ENCODE measurements around the gene CACNA1I. TPM values are rescaled to one million over a fixed set of nuclear protein-coding genes. Genes with fewer than 3 reads are reported as not detected.

The CACNA1I gene
- total and polyA plus RNA-seq, 10 donors: 0.24 to 4.1 (median 1.1) TPM

- WGBS, 5 donors: 90 to 96% (median 91%) methylated on average over 5 to 8 of the region's 8 CpGs
- Histone ChIP-seq H3K9me3 (no peaks in the 10 kb centered on the region), H3K4me3 (no peak overlapping the region), H3K36me3 (no peaks in the 10 kb centered on the region), H3K4me1 (peaks cover 0 to 10% (median 0%) of the 10 kb centered on the region in 6 donors), H3K27me3 (replicated peaks in 1 of 7) (peaks cover 0 to 31% (median 0%) of the 10 kb centered on the region in 7 donors), H3K27ac (no peak overlapping the region)
- TF ChIP-seq POLR2A (IDR thresholded peaks at IDR 0.05) (no peak), POLR2AphosphoS5 (IDR thresholded peaks at IDR 0.05) (no peak), CTCF (IDR thresholded peaks at IDR 0.05 in 8 of 11, conservative IDR thresholded peaks at IDR 0.05 in 3 of 11) (no peak)
- intact Hi-C loops (cut with DNase I; ENCODE audit: low total_unique reads): no loop called here
- peak; percentile 52 for DNase-seq
These were observed 143.8 kb downstream of the CACNA1I start for GRCh38 chr22:39714321-39714720.

- Histone ChIP-seq H3K4me3 (no peak overlapping the region), H3K27me3 (replicated peaks in 1 of 7) (peaks cover 0 to 19% (median 0%) of the 10 kb centered on the region in 7 donors), H3K4me1 (peaks cover 0 to 3% (median 0%) of the 10 kb centered on the region in 6 donors), H3K9me3 (no peaks in the 10 kb centered on the region), H3K36me3 (no peaks in the 10 kb centered on the region), H3K27ac (no peak overlapping the region)
- no peak for TF ChIP-seq CTCF (IDR thresholded peaks at IDR 0.05 in 8 of 11, conservative IDR thresholded peaks at IDR 0.05 in 3 of 11)
- no peak for TF ChIP-seq POLR2AphosphoS5 (IDR thresholded peaks at IDR 0.05)
- TF ChIP-seq POLR2A (IDR thresholded peaks at IDR 0.05): no peak
- peak; percentile 59 for DNase-seq
- WGBS, 5 donors: 76 to 81% (median 80%) methylated on average over 24 to 25 of the region's 25 CpGs
- intact Hi-C loops (cut with DNase I; ENCODE audit: low total_unique reads): no loop called here
These were observed 145.4 kb downstream of the CACNA1I start for GRCh38 chr22:39715778-39716495.

- H3K4me3 ChIP-seq: no peak overlapping the region
- no peak for TF ChIP-seq CTCF (IDR thresholded peaks at IDR 0.05 in 8 of 11, conservative IDR thresholded peaks at IDR 0.05 in 3 of 11)
- TF ChIP-seq POLR2AphosphoS5 (IDR thresholded peaks at IDR 0.05): no peak
- TF ChIP-seq POLR2A (IDR thresholded peaks at IDR 0.05): no peak
- intact Hi-C loops (cut with DNase I; ENCODE audit: low total_unique reads): no loop called here
- no peaks in the 10 kb centered on the region for H3K9me3 ChIP-seq
- no peak overlapping the region for H3K27ac ChIP-seq
- peak; percentile 57 for DNase-seq
- peaks cover 0 to 20% (median 0%) of the 10 kb centered on the region in 7 donors for H3K27me3 ChIP-seq (replicated peaks in 1 of 7)
- WGBS, 5 donors: 75 to 86% (median 83%) methylated on average over 9 to 10 of the region's 10 CpGs
- H3K36me3 ChIP-seq: no peaks in the 10 kb centered on the region
- H3K4me1 ChIP-seq: no peaks in the 10 kb centered on the region
These were observed 146.0 kb downstream of the CACNA1I start for GRCh38 chr22:39716534-39716933.

- no peaks in the 10 kb centered on the region for H3K4me1 ChIP-seq
- no peak for TF ChIP-seq POLR2A (IDR thresholded peaks at IDR 0.05)
- TF ChIP-seq CTCF (IDR thresholded peaks at IDR 0.05 in 8 of 11, conservative IDR thresholded peaks at IDR 0.05 in 3 of 11): no peak
- no peak for TF ChIP-seq POLR2AphosphoS5 (IDR thresholded peaks at IDR 0.05)
- H3K9me3 ChIP-seq: no peaks in the 10 kb centered on the region
- H3K4me3 ChIP-seq: no peak overlapping the region
- H3K27ac ChIP-seq: no peak overlapping the region
- no peaks in the 10 kb centered on the region for H3K36me3 ChIP-seq
- DNase-seq: no peak
- WGBS, 5 donors: 84 to 95% (median 88%) methylated on average over 8 of the region's 8 CpGs
- intact Hi-C loops (cut with DNase I; ENCODE audit: low total_unique reads): no loop called here
- peaks cover 0 to 22% (median 0%) of the 10 kb centered on the region in 7 donors for H3K27me3 ChIP-seq (replicated peaks in 1 of 7)
These were observed 146.5 kb downstream of the CACNA1I start for GRCh38 chr22:39717099-39717498.

Data from spleen (tissue), 11 donors.